Measurements from ENCODE around the gene BEND7. TPM values are rescaled to one million over a fixed set of nuclear protein-coding genes. Genes with fewer than 3 reads are reported as not detected.

Gene BEND7
- total RNA-seq, 2 experiments from 2014 or later, result not detected

GRCh38 chr10:13514296-13514695, 14.5 kb downstream of the BEND7 start:
- POLR2A ChIA-PET, result no interaction called here
- H3K4me1 Mint-ChIP-seq, result no peaks in the 10 kb centered on the region
- CTCF ChIA-PET, result no interaction called here
- H3K36me3 Mint-ChIP-seq (ENCODE audit: low read depth), result no peaks in the 10 kb centered on the region
- H3K9me3 Mint-ChIP-seq, result no peaks in the 10 kb centered on the region
- H3K27ac Mint-ChIP-seq, result no peak overlapping the region
- H3K4me3 Mint-ChIP-seq, result no peak overlapping the region
- peaks cover 15% of the 10 kb centered on the region for H3K27me3 Mint-ChIP-seq
- DNase-seq, result no peak

- no peaks in the 10 kb centered on the region for H3K4me1 Mint-ChIP-seq
- no peak for DNase-seq
Measured at GRCh38 chr10:13512564-13512963, 16.2 kb downstream of the BEND7 start.

DNA sequence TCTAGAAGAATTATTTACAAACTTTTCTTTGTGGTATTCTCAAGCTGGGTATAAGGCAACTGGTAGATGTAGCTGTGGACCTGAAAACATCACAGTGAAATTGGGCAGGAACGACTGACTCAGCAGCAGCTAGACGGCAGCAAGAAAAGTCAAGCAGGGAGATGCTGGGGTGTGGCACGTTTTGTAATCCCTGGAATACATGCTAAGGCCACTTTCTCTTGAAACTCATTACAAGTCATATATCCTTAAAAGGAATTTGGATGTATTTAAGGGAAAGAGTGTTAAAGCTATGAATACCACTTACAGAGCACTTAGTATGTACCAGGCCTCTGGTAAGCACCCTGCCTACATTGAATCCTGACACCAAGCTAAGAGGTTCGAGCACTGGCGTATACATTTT, 17.4 kb downstream of the BEND7 start:
- no peak for DNase-seq
- H3K27me3 Mint-ChIP-seq, result peaks cover 17% of the 10 kb centered on the region
- no peak overlapping the region for H3K4me3 Mint-ChIP-seq
- H3K4me1 Mint-ChIP-seq, result no peaks in the 10 kb centered on the region
- CTCF ChIA-PET, result interaction anchor here (1.1 kb wide), 1 partner anchor 16 kb away, joined by 3 read pairs; no protein-coding TSS in a partner anchor
- POLR2A ChIA-PET, result no interaction called here
- no peaks in the 10 kb centered on the region for H3K9me3 Mint-ChIP-seq
- H3K27ac Mint-ChIP-seq, result no peak overlapping the region
- no peaks in the 10 kb centered on the region for H3K36me3 Mint-ChIP-seq (ENCODE audit: low read depth)

More at GRCh38 chr10:13512564-13512963, 16.2 kb downstream of the BEND7 start:
- Mint-ChIP-seq H3K9me3 (no peaks in the 10 kb centered on the region), H3K27me3 (peaks cover 17% of the 10 kb centered on the region), H3K36me3 (ENCODE audit: low read depth) (no peaks in the 10 kb centered on the region), H3K4me3 (no peak overlapping the region), H3K27ac (no peak overlapping the region)
- CTCF ChIA-PET, result no interaction called here
- POLR2A ChIA-PET, result no interaction called here

GRCh38 chr10:13505052-13505680, 23.6 kb downstream of the BEND7 start:
- H3K36me3 Mint-ChIP-seq (ENCODE audit: low read depth), result no peaks in the 10 kb centered on the region
- no peaks in the 10 kb centered on the region for H3K9me3 Mint-ChIP-seq
- no peaks in the 10 kb centered on the region for H3K4me1 Mint-ChIP-seq
- H3K27ac Mint-ChIP-seq, result no peak overlapping the region
- ChIA-PET POLR2A (no interaction called here), CTCF (no interaction called here)
- H3K27me3 Mint-ChIP-seq, result peaks cover 10% of the 10 kb centered on the region
- DNase-seq, result no peak
- H3K4me3 Mint-ChIP-seq, result no peak overlapping the region

DNA sequence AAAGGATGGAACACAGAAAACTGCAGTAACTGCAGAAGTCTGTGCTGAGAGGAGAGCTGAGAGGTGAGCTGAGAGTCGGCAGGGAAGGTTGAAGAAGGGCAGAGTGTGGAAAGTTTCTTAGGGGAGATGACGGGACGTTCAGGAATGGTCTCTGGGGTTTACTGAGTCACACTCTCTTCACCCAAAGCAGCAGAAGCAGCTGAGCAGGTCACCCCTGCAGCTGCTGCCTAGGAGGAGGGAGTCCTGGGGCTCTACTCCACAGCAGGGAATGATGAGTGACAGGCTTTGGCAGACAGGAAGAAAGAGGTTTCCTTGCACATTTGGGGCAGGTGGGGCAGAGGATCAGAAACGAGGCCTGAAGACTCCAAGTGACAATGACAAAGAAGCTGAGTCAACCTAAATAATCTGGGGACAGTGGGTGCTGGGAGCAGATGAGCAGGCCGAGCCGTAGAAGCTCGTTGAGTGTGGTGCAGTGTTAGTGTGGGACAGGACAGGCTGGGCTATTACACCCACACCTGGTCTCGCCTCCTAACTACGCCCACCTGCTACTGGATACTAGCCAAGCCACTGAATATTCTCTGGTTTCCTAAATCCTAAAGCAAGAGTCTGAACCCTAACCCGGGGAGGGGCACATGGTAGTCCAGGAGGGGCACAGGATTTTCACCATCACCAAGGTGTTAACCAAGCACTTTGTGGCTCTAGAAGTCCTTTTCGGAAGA, 24.9 kb downstream of the BEND7 start:
- no peak overlapping the region for H3K4me3 Mint-ChIP-seq
- H3K36me3 Mint-ChIP-seq (ENCODE audit: low read depth), result no peaks in the 10 kb centered on the region
- CTCF ChIA-PET, result interaction anchor here (1.0 kb wide), 1 partner anchor 132 kb away, joined by 3 read pairs; no protein-coding TSS in a partner anchor
- POLR2A ChIA-PET, result no interaction called here
- no peak overlapping the region for H3K27ac Mint-ChIP-seq
- no peak for DNase-seq
- H3K9me3 Mint-ChIP-seq, result no peaks in the 10 kb centered on the region
- peaks cover 3% of the 10 kb centered on the region for H3K27me3 Mint-ChIP-seq
- no peaks in the 10 kb centered on the region for H3K4me1 Mint-ChIP-seq

DNA sequence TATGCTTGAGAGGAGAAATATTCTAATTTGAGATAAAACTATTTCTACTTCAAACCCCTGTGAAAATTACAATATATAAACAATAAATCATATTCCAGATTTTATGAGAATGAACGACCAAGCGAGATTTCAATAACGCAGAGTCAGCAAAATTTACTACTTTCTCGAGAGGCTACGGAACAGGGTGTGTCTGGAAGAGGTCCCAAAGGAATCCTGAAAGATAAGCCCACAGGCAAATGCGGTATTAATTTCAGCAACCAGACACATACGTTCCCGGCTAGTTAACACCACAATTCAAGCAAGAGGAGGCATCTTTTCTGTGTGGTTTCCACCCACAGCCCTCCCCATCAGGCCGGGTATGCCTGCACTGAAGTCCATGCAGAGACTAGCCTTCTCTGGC, 26.4 kb downstream of the BEND7 start:
- Mint-ChIP-seq H3K36me3 (ENCODE audit: low read depth) (no peaks in the 10 kb centered on the region), H3K27me3 (peaks cover 5% of the 10 kb centered on the region), H3K9me3 (no peaks in the 10 kb centered on the region), H3K4me3 (no peak overlapping the region), H3K27ac (no peak overlapping the region), H3K4me1 (no peaks in the 10 kb centered on the region)
- ChIA-PET CTCF (no interaction called here), POLR2A (no interaction called here)
- no peak for DNase-seq

GRCh38 chr10:13500201-13500600, 28.6 kb downstream of the BEND7 start:
- CTCF ChIA-PET, result no interaction called here
- no peaks in the 10 kb centered on the region for H3K36me3 Mint-ChIP-seq (ENCODE audit: low read depth)

DNA sequence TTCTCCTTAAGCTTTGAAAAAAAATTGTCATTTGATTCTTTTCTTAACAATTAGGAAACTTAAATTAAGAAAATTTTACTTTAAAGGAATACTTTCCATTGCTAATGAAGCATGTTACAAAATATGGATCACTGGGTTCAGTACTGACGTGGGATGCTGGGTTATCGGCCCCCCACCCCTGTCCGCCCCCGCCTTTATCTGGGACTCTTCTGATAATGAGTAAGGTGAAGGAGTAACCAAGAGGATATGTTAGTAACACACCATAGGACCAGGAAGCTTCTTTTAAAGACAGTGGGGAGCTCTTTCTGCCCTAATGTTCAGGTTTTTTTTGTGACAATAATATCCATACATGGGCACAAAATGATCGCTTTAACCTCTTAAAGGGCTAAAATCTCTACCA, 29.7 kb downstream of the BEND7 start:
- H3K27ac Mint-ChIP-seq, result no peak overlapping the region
- DNase-seq, result no peak
- no peak overlapping the region for H3K4me3 Mint-ChIP-seq
- no peaks in the 10 kb centered on the region for H3K4me1 Mint-ChIP-seq
- H3K9me3 Mint-ChIP-seq, result no peaks in the 10 kb centered on the region
- H3K36me3 Mint-ChIP-seq (ENCODE audit: low read depth), result no peaks in the 10 kb centered on the region
- ChIA-PET CTCF (no interaction called here), POLR2A (no interaction called here)
- peaks cover 8% of the 10 kb centered on the region for H3K27me3 Mint-ChIP-seq

More at GRCh38 chr10:13500201-13500600, 28.6 kb downstream of the BEND7 start:
- H3K27ac Mint-ChIP-seq, result no peak overlapping the region
- H3K27me3 Mint-ChIP-seq, result peaks cover 5% of the 10 kb centered on the region
- H3K4me3 Mint-ChIP-seq, result no peak overlapping the region
- H3K4me1 Mint-ChIP-seq, result no peaks in the 10 kb centered on the region
- no peaks in the 10 kb centered on the region for H3K9me3 Mint-ChIP-seq
- POLR2A ChIA-PET, result no interaction called here
- DNase-seq, result no peak

DNA sequence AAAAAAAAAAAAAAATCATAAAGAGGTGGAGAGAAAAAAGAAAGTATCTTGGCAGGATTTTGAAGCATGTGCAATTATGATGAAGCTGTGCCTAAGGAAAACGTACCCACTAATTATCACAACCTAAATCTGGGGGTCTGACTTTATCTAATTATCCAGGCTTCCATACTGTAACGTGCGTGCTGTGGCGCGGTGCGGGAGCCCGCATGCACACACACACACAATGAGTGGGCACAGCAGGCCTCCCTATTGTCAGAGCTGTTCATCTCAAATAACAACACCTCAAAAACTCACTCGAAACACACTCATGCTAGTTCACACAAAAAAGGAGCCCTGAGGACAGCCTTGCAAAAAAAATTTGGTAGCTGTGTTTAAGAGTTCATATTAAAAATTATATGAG, 31.9 kb downstream of the BEND7 start:
- CTCF ChIA-PET, result no interaction called here
- H3K9me3 Mint-ChIP-seq, result no peaks in the 10 kb centered on the region

GRCh38 chr10:13496164-13496563, 32.6 kb downstream of the BEND7 start:
- H3K27me3 Mint-ChIP-seq, result peaks cover 8% of the 10 kb centered on the region
- H3K4me3 Mint-ChIP-seq, result no peak overlapping the region
- H3K36me3 Mint-ChIP-seq (ENCODE audit: low read depth), result no peaks in the 10 kb centered on the region
- no peak for DNase-seq
- CTCF ChIA-PET, result interaction anchor here (0.9 to 1.3 kb wide), 2 partner anchors 15 to 124 kb away, joined by 3 read pairs; no protein-coding TSS in a partner anchor
- no peaks in the 10 kb centered on the region for H3K9me3 Mint-ChIP-seq
- POLR2A ChIA-PET, result no interaction called here
- no peak overlapping the region for H3K27ac Mint-ChIP-seq
- H3K4me1 Mint-ChIP-seq, result no peaks in the 10 kb centered on the region

More for the DNA sequence above, 31.9 kb downstream of the BEND7 start:
- Mint-ChIP-seq H3K4me1 (no peaks in the 10 kb centered on the region), H3K36me3 (ENCODE audit: low read depth) (no peaks in the 10 kb centered on the region), H3K4me3 (no peak overlapping the region), H3K27ac (no peak overlapping the region), H3K27me3 (peaks cover 8% of the 10 kb centered on the region)
- DNase-seq, result no peak
- POLR2A ChIA-PET, result no interaction called here

GRCh38 chr10:13492493-13493180, 36.2 kb downstream of the BEND7 start:
- Mint-ChIP-seq H3K27me3 (peaks cover 14% of the 10 kb centered on the region), H3K27ac (no peak overlapping the region), H3K4me3 (no peak overlapping the region), H3K9me3 (no peaks in the 10 kb centered on the region), H3K36me3 (ENCODE audit: low read depth) (no peaks in the 10 kb centered on the region), H3K4me1 (no peaks in the 10 kb centered on the region)
- ChIA-PET CTCF (no interaction called here), POLR2A (no interaction called here)
- no peak for DNase-seq

DNA sequence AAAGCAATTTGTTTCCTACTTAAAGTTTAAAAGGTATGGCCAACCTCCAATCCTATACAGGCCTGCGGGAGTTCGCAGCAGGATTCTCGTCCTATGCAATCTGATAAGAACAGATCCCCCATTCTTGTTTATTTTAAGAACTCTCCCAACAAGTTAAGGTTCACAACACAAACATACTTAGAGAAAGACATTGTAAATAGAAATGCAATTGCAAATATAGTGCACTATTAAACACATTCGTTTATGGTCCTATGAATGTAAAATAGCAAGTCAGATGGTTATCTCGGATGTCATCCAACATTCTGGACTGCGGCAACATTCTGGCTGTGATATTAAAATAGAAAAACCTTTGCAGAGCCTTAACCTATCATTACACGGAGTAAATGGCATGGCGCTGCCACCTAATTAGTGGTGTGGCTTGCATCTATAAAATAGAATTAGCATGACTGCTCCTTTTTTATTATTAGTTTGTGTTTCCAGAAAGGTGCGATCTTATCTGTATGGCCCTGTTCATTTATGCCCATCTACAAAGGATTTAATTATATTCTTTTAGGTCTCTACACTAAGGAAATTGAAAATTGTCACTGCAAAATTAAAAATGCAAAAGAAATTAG, 37.0 kb downstream of the BEND7 start:
- Mint-ChIP-seq H3K27ac (no peak overlapping the region), H3K27me3 (peaks cover 12% of the 10 kb centered on the region), H3K4me3 (no peak overlapping the region), H3K4me1 (no peaks in the 10 kb centered on the region), H3K9me3 (no peaks in the 10 kb centered on the region), H3K36me3 (ENCODE audit: low read depth) (no peaks in the 10 kb centered on the region)
- DNase-seq, result no peak
- ChIA-PET POLR2A (no interaction called here), CTCF (no interaction called here)

DNA sequence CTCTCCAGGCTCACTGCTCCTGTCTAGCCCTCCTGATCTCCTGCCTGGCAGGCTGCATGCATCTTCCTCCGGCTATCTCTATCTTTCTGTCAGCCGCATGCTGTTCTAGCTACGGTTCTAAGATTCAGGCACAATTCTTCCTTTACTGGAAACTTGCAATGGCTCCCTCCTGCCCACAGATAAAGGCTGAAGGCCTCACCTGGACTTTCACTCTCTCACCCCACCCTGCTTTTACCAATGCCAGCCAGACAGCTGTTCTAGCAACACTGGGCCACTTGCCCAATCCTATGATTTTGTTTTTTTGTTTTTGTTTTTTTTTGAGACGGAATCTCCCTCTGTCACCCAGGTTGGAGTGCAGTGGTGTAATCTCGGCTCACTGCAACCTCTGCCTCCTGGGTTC, 38.3 kb downstream of the BEND7 start:
- Mint-ChIP-seq H3K27me3 (peaks cover 9% of the 10 kb centered on the region), H3K36me3 (ENCODE audit: low read depth) (no peaks in the 10 kb centered on the region), H3K4me1 (no peaks in the 10 kb centered on the region), H3K4me3 (no peak overlapping the region), H3K9me3 (no peaks in the 10 kb centered on the region), H3K27ac (no peak overlapping the region)
- no peak for DNase-seq
- ChIA-PET POLR2A (no interaction called here), CTCF (no interaction called here)

Data from activated CD4-positive, alpha-beta memory T cell treated with anti-CD3 and anti-CD28 coated beads, Interleukin-2, amount 10 ng/mL, durations not matched to agents 7 days and 5 days (primary cell).